HG02623 (cell line): Measurements from ENCODE around the gene NAV2.

Experiments used
- ATAC-seq: cut with Tn5 transposase; IDR thresholded peaks from one replicate; pipeline ENCODE4 v1.9.1; 2021; ENCODE audit warnings: moderate library complexity; ENCODE audit not compliant: unreplicated experiment

NAV2 gene

GRCh38 chr11:19827399-19828135 is 114.9 kb downstream of the NAV2 start:
- no peak for ATAC-seq

DNA sequence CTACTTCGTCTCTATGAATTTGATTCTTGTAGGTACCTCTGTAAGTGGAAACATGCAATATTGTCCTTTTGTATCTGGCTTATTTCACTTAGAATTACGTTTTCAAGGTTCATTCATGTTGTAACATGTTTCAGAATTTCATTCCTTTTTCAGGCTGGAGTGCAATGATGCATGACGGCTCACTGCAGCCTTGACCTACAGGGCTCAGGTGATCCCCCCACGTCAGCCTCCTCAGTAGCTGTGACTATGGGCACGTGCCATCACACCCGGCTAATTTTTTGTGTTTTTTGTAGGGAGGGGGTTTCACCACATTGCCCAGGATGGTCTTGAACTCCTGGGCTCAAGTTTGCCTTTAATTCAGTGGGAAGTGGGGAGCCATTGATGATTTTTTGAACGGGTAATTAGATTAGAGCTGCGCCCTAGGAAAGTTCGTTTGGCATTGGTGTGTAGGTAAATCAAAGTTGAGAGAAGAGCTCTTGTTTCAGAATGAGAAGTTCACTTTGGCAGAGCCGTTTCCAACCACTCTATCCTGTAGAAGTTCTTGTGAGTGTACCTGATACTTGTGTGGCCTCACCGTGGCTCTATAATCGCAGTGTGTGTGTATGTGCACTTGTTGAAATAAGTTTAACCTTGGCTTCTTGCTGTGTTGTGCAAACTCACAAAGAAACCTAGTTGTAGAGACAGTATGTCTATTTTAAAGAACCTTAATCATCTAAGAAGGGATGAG is 115.9 kb downstream of the NAV2 start:
- no peak for ATAC-seq

GRCh38 chr11:19829109-19829837 is 116.6 kb downstream of the NAV2 start:
- ATAC-seq, result no peak

- no peak for ATAC-seq
Observed at GRCh38 chr11:19832086-19832750, 119.6 kb downstream of the NAV2 start.

DNA sequence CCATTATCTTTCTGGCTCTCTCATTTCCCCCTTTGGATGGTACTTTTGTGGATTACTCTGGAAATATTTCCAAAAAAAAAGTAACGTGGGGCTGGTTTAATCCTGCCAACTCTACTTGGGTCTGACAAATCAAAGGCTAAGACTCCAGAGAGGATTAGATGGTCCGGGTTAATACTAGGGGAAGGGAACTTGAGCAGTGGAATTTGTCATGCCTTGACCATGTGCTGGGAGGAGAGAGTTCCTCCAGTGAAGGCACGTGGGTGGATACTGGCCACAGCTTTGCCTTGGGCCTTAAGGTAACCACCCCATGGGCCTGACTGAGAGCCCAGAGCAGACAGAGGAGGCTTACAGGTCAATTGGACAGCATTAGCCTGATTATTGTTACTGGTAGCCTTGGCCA is 120.3 kb downstream of the NAV2 start:
- no peak for ATAC-seq

GRCh38 chr11:19834771-19835170 is 122.1 kb downstream of the NAV2 start:
- ATAC-seq, result no peak

DNA sequence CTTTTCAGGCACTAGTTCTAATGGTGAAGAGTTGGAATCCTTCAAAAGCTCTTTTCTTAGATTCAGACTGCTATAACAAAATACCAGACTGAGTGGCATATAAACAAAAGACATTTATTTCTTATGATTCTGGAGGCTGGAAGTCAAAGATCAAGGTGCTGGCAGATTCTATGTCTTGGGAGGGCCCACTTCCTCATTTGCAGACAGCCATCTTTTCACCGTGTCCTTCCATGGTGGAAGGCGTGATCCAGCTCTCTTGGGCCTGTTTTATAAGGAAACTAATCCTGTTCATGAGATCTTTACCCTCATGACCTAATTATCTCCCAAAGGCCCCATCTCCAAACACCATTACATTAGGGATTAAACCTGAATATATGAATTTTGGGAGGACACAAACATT is 124.0 kb downstream of the NAV2 start:
- ATAC-seq, result no peak

- no peak for ATAC-seq
Observed at GRCh38 chr11:19838994-19839768, 126.5 kb downstream of the NAV2 start.

DNA sequence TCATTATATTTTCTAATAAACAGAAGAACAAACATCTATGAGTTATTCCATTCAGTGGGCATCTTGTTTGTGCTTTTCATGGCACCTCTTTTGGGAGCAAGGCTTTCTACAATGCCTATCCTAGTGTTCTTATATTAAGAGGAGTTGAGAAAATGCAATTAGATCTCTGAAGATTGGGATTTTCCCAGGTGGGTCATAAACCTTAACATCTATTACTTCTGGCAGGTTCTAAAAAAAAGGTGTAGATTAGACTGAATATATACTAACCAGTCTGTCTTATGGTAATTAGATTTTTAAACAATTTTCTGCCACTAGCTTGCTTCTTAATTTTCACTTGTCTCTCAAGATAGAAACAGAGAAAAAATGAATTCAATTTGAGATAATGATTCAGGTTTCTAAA is 128.3 kb downstream of the NAV2 start:
- ATAC-seq, result no peak

DNA sequence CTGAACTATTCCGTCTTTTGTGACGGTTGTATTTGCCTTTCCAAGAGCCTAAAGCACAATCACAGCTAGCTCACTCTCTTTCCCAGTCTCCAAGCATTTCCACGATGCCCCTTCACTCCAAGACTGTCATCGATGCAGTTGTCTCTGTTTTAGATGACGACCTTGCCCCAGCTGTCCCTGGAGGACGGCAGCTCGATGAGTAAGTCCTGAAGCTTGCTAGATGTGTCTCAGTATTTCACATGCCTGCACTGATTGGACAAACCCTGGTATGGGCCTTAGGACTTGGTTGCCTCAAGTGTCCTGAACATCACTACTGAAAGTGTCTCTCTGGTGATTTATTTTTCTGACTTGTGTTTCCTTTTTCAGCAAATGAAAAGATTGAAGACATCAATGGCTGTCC is 129.9 kb downstream of the NAV2 start:
- no peak for ATAC-seq

- no peak for ATAC-seq
Observed at GRCh38 chr11:19843079-19843478, 130.4 kb downstream of the NAV2 start.

GRCh38 chr11:19844012-19844411 is 131.4 kb downstream of the NAV2 start:
- no peak for ATAC-seq

DNA sequence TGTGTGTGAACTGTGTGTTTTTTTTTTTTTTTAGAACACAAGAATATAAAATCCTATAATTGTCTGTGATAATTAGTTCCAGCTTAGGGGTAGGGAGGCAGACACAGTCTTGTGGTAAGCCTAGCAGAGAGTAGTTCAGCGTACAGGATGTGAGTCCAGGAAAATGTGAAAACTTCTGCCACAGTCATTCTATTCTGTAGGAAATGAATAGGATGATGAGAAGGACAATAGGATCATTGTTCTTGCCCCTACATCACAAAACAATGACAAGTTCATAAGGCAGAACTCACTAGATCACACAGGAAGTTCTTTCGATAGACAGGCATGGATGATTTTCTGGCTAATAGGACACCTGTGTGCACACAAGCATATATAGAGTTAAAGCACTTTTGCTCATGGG is 132.2 kb downstream of the NAV2 start:
- no peak for ATAC-seq

GRCh38 chr11:19845626-19846025 is 133.0 kb downstream of the NAV2 start:
- no peak for ATAC-seq

DNA sequence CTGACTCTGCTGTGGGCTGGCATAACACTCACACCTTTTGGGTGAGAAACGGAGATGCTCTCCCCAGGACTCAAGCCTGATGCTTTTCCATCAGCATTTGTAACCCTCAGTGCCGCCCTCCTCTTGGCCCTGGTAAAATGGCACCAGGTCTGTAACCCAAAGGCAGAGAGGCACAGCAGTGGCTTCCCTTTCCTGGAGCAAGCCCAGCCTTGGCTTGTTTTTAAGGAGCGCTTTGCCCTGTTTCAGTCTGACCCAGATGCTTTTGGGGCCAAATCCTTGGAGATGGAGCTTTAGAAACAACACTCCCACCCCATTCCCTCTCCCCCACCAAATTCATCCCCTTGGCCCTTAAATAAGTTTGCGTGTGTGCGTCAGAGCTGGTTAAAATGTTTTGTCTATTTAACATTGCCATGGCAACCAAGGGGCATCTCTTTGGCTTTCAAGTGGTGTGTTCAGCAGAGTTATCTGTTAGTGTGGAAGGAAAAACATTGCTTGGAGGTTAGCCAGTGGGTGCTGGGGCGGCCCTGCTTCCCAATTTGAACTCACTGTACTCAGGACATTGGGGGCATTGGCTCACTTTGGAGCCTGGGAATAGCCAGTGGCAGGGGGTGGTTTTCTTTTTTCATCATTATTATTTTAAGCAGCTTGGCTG is 134.1 kb downstream of the NAV2 start:
- no peak for ATAC-seq

DNA sequence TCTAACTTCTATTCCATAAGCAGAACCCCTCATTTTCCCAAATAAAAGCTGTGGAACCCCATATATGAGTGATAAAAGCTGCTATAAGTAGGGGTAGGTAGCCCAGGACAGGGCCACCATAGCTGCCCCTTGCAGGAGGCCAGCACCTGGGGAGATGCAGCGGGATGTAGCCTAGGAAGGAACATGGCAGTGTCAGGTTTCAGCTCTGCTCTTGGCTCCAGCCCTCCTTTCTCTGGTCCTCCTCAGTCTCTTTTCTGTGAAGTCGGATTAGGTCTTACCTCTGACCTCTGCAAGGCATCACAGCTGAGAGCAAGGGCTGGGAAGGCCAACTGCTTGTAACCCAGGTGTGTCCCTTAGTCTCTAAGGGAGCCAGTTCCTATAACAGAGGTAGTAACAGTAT is 135.6 kb downstream of the NAV2 start:
- no peak for ATAC-seq

- ATAC-seq, result no peak
Observed at GRCh38 chr11:19849107-19849789, 136.6 kb downstream of the NAV2 start.

GRCh38 chr11:19849947-19850593 is 137.4 kb downstream of the NAV2 start:
- no peak for ATAC-seq

- no peak for ATAC-seq
Observed at GRCh38 chr11:19852288-19852687, 139.7 kb downstream of the NAV2 start.
